Memory B cell (primary cell): ENCODE results near the gene SAP30L.

ENCODE experiments used
- ATAC-seq: fragments of 150-1000 bp; cut with Tn5 transposase; 2 replicates; pipeline ENCODE4 v1.10.0; 2021; ENCODE audit warnings: low read depth, mild to moderate bottlenecking, moderate library complexity
- DNase-seq, 2 donors: peaks; one replicate each; pipeline ENCODE4 v3.0.0; 2022; ENCODE audit warnings: low spot score in 2 of 2
- H3K27ac Mint-ChIP-seq: one replicate; pipeline ENCODE4 v1.8.0; 2022; ENCODE audit warnings: mild to moderate bottlenecking, moderate library complexity, mixed read lengths
- H3K27me3 Mint-ChIP-seq: one replicate; pipeline ENCODE4 v1.8.0; 2022; ENCODE audit warnings: mixed read lengths
- H3K36me3 Mint-ChIP-seq: one replicate; pipeline ENCODE4 v1.8.0; 2022; ENCODE audit warnings: mild to moderate bottlenecking, mixed read lengths
- H3K4me1 Mint-ChIP-seq: one replicate; pipeline ENCODE4 v1.8.0; 2022; ENCODE audit warnings: mixed read lengths
- H3K4me3 Mint-ChIP-seq: one replicate; pipeline ENCODE4 v1.8.0; 2022; ENCODE audit warnings: mild to moderate bottlenecking, moderate library complexity, mixed read lengths
- H3K9me3 Mint-ChIP-seq: one replicate; pipeline ENCODE4 v1.8.0; 2022; ENCODE audit warnings: mixed read lengths

Gene SAP30L

GRCh38 chr5:154476354-154477205 lies 30.8 kb downstream of the SAP30L start:
- Mint-ChIP-seq H3K4me1 (peaks cover 28% of the 10 kb centered on the region), H3K36me3 (peaks cover 6% of the 10 kb centered on the region), H3K27ac (peak overlapping the region; percentile 76), H3K27me3 (peaks cover 36% of the 10 kb centered on the region), H3K4me3 (peak overlapping the region; percentile 66), H3K9me3 (peaks cover 5% of the 10 kb centered on the region)
- ATAC-seq (no peak), DNase-seq (peak in 1 of 2 donors; percentile 22)

DNA sequence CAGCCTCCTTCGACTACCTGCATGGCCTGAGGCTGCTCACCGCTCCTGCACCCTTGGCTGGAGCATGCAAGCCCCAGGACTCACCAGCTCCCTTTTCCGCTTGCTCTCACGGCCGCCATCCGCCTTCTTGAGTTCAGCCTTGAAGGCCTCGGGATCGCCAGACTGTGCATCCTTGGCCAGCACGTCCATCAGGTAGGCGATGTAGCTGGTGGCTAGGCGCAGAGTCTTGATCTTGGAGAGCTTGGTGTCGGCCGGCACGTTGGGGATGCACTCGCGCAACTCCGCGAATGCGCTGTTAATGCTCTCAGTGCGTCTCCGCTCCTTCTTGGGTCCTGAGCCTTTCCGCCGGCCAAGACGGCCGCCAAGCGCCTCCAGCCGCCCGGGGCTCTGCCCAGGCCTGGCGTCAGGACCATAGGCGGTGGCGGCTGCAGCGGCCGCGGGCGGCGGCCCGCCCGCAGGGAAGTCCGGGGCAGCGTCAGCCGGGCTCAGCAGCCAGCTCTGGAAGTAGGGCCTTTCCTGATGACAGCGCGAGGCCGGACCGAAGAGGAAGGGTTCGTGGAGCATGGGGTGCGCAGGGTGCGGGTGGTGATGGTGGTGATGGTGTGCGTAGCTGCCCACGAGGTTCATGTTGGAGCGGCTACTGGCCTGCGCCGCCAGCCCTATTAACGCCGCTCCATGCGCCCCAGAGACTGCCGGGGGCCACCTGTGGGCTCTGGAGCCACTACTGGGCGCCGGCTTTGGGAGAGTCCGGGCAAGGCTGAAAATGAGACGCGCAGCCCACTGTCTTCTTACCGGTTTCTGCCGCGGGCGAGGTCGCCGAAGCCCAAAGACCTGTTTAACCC lies 31.8 kb downstream of the SAP30L start:
- H3K27ac Mint-ChIP-seq = peak overlapping the region; percentile 76
- ATAC-seq (no peak), DNase-seq (peak in 1 of 2 donors; percentile 32)
- peak overlapping the region; percentile 66 for H3K4me3 Mint-ChIP-seq
- peaks cover 6% of the 10 kb centered on the region for H3K36me3 Mint-ChIP-seq
- H3K9me3 Mint-ChIP-seq = peaks cover 5% of the 10 kb centered on the region
- H3K4me1 Mint-ChIP-seq = peaks cover 28% of the 10 kb centered on the region
- peaks cover 43% of the 10 kb centered on the region for H3K27me3 Mint-ChIP-seq

DNA sequence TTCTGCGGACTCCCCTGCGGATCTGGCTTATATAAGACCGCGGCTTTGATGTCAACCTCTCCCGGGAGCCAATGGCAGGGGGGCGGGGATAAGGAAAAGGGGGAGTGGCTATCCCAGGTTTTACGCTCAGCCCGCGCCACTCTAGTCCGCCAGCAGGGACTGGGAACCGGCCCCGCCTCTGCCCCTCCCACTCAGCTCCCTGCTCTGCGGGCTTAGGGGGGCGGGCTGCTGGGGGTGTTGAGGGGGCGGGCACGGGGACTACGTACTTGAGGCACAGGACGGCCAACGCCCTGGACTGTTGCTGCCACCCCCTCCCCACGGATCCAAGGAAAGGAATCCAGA lies 32.4 kb downstream of the SAP30L start, which contains the start of gene HAND1:
HAND1 (minus strand) TSS at position 4 of the 342 bp plus-strand sequence. CDS start 219 bp downstream, outside the sequence.
- Mint-ChIP-seq H3K4me3 (peak within 1 kb of the TSS; percentile 66), H3K27me3 (peaks cover 42% of the 10 kb centered on the region), H3K4me1 (peaks cover 27% of the 10 kb centered on the region), H3K27ac (peak within 1 kb of the TSS; percentile 76), H3K9me3 (peaks cover 5% of the 10 kb centered on the region), H3K36me3 (peaks cover 6% of the 10 kb centered on the region)
- DNase-seq (no peak), ATAC-seq (no peak)

GRCh38 chr5:154478752-154479159 lies 33.0 kb downstream of the SAP30L start:
- no peak for DNase-seq
- Mint-ChIP-seq H3K27ac (no peak overlapping the region), H3K27me3 (peaks cover 42% of the 10 kb centered on the region), H3K4me1 (peaks cover 25% of the 10 kb centered on the region), H3K36me3 (peaks cover 6% of the 10 kb centered on the region), H3K9me3 (peaks cover 5% of the 10 kb centered on the region), H3K4me3 (no peak overlapping the region)
- no peak for ATAC-seq

DNA sequence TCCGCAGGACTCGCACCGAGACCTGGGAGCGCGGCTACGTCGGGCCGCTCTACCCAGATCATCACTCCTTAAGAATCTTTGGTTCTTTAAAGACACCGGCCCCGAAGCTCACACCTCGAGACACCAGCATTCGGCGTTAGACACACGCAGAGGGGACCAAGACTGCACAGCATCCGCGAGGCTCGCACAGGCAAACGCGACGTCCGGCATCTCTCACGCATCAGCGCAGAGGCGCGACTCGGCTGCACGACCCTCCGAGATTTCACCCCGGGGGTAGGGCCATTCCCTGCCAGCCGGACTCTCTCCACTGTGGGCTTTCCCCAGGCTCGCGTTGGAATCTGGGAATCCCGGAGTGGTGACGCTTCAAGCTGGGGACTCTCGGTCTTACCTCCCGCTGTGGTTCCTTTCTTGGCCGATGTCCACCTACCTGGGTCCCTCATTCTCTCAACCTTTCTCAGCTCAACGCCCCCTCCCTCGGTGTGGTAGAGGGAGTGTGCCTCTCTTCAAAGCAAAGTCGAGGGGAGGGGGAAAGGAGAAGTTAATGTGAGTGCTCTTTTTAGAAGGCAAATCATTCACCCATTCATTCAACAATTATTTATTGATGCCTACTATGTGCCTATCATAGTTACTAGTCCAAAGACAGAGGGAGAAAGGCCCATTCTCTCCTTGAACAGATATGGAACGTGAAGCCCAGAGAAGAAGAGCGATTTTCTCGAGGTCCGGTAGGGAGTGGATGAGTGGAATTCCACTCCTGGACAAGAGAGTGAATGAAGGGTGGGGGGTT lies 33.6 kb downstream of the SAP30L start:
- peaks cover 5% of the 10 kb centered on the region for H3K9me3 Mint-ChIP-seq
- peaks cover 6% of the 10 kb centered on the region for H3K36me3 Mint-ChIP-seq
- ATAC-seq (no peak), DNase-seq (peak in 1 of 2 donors; percentile 27)
- peak overlapping the region; percentile 77 for H3K27ac Mint-ChIP-seq
- peaks cover 44% of the 10 kb centered on the region for H3K27me3 Mint-ChIP-seq
- peaks cover 25% of the 10 kb centered on the region for H3K4me1 Mint-ChIP-seq
- peak overlapping the region; percentile 52 for H3K4me3 Mint-ChIP-seq

DNA sequence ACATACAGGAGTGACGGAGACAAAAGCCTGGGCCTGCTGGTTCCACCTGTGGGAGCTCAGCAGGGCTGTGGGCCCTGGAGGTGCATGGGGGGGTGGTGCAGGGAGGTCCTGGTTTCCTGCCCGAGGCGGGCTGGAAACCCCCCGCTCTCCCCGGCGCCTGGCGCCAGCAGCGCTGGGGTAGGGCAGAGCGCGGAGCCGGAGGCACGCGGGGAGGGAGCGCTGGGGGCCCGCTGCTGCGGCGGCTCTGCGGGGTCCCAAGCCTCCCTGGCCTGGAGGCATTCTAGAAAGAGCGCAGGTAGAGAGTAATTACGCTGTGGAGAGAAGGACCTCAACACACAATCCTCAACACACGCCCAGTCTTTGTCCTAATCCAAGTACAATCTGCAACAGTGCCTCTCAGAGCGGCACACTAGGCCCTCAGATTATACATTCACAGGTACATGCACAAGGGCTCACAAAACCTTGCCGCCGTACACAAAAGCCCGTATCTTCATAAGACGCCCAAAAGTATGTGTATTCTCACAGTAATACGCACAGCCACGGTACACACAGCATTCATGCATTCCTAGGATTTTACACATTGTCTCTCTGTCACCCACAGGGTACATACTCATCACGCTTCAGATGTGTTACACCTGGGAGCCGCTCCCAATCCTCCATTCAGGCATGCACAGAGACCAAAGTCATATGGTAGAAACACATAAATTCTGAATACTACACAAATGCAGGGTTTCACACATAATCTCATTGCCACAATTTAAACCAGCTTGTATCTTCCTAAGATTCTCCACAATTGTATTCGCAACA lies 34.4 kb downstream of the SAP30L start:
- peaks cover 39% of the 10 kb centered on the region for H3K27me3 Mint-ChIP-seq
- H3K9me3 Mint-ChIP-seq = peaks cover 3% of the 10 kb centered on the region
- peaks cover 4% of the 10 kb centered on the region for H3K36me3 Mint-ChIP-seq
- peak; percentile 44 for ATAC-seq
- H3K4me3 Mint-ChIP-seq = no peak overlapping the region
- peak overlapping the region; percentile 77 for H3K27ac Mint-ChIP-seq
- peaks cover 18% of the 10 kb centered on the region for H3K4me1 Mint-ChIP-seq
- no peak for DNase-seq

- Mint-ChIP-seq H3K36me3 (peaks cover 4% of the 10 kb centered on the region), H3K9me3 (peaks cover 3% of the 10 kb centered on the region), H3K4me3 (no peak overlapping the region), H3K27me3 (peaks cover 45% of the 10 kb centered on the region), H3K4me1 (peaks cover 18% of the 10 kb centered on the region), H3K27ac (no peak overlapping the region)
- no peak for DNase-seq
- ATAC-seq = no peak
Observed at GRCh38 chr5:154480847-154481246, 35.0 kb downstream of the SAP30L start.

- Mint-ChIP-seq H3K36me3 (peaks cover 4% of the 10 kb centered on the region), H3K9me3 (peaks cover 3% of the 10 kb centered on the region), H3K27me3 (peaks cover 49% of the 10 kb centered on the region), H3K4me1 (peaks cover 15% of the 10 kb centered on the region), H3K4me3 (no peak overlapping the region), H3K27ac (no peak overlapping the region)
- no peak for ATAC-seq
- no peak for DNase-seq
Observed at GRCh38 chr5:154481584-154482381, 36.0 kb downstream of the SAP30L start.

GRCh38 chr5:154482528-154483449 lies 37.0 kb downstream of the SAP30L start:
- Mint-ChIP-seq H3K4me1 (peaks cover 8% of the 10 kb centered on the region), H3K27me3 (peaks cover 48% of the 10 kb centered on the region), H3K27ac (no peak overlapping the region), H3K4me3 (no peak overlapping the region), H3K36me3 (peaks cover 4% of the 10 kb centered on the region), H3K9me3 (peaks cover 3% of the 10 kb centered on the region)
- DNase-seq (no peak), ATAC-seq (no peak)

DNA sequence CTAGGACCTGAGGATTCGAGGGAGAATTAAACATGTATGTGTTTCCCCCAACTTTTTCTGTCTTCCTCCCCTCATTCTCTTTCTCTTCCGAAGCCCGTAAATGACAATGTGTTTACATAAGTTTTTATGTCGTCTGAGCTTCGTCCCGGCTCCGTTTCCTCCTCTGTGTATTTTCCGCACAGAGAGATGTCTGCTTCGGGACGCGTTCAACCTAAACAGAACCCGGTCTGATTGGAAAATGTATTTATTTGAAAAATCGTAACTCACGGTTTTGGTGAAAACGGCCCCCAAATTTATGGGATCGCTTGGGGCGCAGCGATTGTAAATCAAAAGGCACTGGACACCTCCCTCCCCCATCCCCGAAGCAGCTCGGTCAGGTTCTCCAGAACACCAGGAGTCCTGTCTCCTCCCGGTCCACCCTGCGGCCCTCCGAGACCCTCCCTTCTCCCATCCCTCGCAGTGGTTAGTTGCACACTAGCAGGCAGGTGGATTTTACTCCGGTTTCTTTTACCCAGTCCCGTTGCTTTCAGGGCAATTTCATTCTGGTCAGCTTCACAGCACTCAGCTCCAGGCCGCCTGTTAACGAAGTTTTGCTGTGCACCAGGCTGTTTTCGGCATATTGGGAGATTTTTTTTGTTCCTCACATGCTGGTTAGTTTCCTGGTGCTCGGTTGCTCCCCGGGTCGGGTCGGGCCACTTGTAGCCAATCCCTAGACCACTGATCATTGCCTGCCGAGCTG lies 38.0 kb downstream of the SAP30L start:
- no peak overlapping the region for H3K4me3 Mint-ChIP-seq
- H3K4me1 Mint-ChIP-seq = peaks cover 8% of the 10 kb centered on the region
- no peak for ATAC-seq
- H3K27ac Mint-ChIP-seq = peak overlapping the region; percentile 3
- H3K27me3 Mint-ChIP-seq = peaks cover 51% of the 10 kb centered on the region
- peak in 1 of 2 donors; percentile 18 for DNase-seq
- peaks cover 3% of the 10 kb centered on the region for H3K9me3 Mint-ChIP-seq
- H3K36me3 Mint-ChIP-seq = peaks cover 4% of the 10 kb centered on the region

- Mint-ChIP-seq H3K4me3 (no peak overlapping the region), H3K27me3 (peaks cover 49% of the 10 kb centered on the region), H3K36me3 (peaks cover 2% of the 10 kb centered on the region), H3K27ac (peak overlapping the region; percentile 3), H3K9me3 (peaks cover 1% of the 10 kb centered on the region), H3K4me1 (peaks cover 6% of the 10 kb centered on the region)
- DNase-seq (no peak), ATAC-seq (no peak)
Observed at GRCh38 chr5:154484393-154485095, 38.7 kb downstream of the SAP30L start.
